ENCODE results near the gene FBXO2.
A peak's percentile ranks its signal among the peaks of the same experiment; 100 is the strongest.
"Not testable (repeated sequence)": the region's sequence is repeated elsewhere in the genome, so short reads cannot be mapped to it uniquely, and the experiment has no call there.

The FBXO2 gene

DNA sequence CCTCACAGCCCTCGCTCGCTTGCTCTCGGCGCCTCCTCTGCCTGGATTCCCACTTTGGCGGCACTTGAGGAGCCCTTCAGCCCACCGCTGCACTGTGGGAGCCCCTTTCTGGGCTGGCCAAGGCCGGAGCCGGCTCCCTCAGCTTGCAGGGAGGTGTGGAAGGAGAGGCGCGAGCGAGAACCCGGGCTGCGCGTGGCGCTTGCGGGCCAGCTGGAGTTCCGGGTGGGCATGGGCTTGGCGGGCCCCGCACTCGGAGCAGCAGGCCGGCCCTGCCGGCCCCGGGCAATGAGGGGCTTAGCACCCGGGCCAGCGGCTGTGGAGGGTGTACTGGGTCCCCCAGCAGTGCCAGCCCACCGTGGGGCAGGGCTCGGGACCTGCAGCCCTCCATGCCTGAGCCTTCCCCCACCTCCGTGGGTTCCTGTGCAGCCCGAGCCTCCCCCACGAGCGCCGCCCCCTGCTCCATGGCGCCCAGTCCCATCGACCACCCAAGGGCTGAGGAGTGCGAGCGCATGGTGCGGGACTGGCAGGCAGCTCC is 45.6 kb downstream of the FBXO2 start:
- DNase-seq = peak in 1 of 10 donors; percentile 57
- intact Hi-C loops (cut with DNase I) = not testable (repeated sequence)

DNA sequence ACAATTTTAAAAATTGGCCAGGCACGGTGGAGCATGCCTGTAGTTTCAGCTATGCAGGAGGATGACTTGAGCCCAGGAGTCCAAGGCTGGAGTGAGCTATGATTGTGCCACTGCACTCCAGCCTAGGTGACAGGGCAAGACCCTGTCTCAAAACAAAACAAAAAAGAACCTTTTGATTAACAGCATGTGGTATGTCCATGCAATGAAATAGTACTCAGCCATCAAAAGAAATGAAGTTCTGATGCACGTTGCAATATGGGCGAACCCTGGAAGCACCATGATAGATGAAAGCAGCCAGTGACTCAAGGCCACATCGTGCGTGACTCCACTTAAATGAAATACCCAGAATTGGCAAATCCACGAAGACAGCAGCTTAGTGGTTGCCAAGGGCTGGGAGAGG is 47.5 kb downstream of the FBXO2 start:
- DNase-seq = no peak
- intact Hi-C loops (cut with DNase I) = no loop called here

DNA sequence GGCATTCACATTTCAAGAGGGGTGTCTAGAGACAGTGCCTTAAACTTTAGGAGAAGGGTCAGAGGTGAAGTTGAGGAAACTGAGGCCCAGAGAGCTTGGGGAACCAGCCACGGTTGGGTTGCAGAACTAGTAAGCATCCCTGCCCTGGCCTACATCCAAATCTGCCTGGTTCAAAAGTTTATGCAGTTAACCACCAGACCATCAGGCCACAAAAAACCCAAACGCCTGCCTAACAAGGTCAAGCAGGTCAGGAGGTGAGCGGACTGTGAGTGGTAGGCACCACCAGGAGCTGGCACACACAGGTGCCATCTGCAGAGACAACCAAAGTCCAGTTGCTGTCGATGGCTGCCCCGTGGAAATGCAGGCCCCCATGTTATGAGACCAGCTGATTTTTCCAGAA is 51.2 kb downstream of the FBXO2 start:
- intact Hi-C loops (cut with DNase I) = no loop called here

GRCh38 chr1:11602424-11602823 is 51.8 kb downstream of the FBXO2 start:
- intact Hi-C loops (cut with DNase I) = no loop called here
- peak in 1 of 10 donors; percentile 39 for DNase-seq

More for the DNA sequence above, 51.2 kb downstream of the FBXO2 start:
- peak in 1 of 10 donors; percentile 15 for DNase-seq

- peak in 1 of 10 donors; percentile 26 for DNase-seq
- intact Hi-C loops (cut with DNase I) = no loop called here
Observed at GRCh38 chr1:11600836-11601235, 53.4 kb downstream of the FBXO2 start.

- intact Hi-C loops (cut with DNase I) = no loop called here
- DNase-seq = peak in 1 of 10 donors; percentile 50
Observed at GRCh38 chr1:11599891-11600576, 54.2 kb downstream of the FBXO2 start.

DNA sequence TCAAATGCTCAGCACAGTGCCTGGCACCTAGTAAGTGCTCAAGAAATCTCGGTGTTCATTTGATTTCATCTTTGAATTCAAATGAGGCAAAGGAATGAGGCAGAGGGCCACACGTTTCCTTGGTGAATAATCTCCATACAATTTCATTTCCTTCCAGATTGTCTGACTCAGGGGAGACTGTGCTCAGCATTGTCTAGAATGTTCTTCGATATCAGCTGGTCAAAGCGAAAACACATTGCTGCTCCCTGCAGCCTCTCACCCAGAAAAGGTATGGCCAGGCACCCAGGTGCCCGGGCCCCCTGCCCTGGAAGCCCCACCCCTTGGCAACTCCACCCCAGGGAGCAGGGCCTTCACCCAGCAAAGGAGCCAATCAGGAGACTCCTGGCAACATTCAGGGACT is 55.8 kb downstream of the FBXO2 start:
- peak in 1 of 10 donors; percentile 51 for DNase-seq
- intact Hi-C loops (cut with DNase I) = no loop called here
